Ureter (tissue), 1 donor: ENCODE measurements around the gene LCMT2. TPM values are rescaled to one million over a fixed set of nuclear protein-coding genes. Genes with fewer than 3 reads are reported as not detected.
"Not testable (repeated sequence)": the region's sequence is repeated elsewhere in the genome, so short reads cannot be mapped to it uniquely, and the experiment has no call there.

ENCODE experiments used
- DNase-seq: peaks from one replicate; pipeline ENCODE4 v3.0.0-alpha.2; 2020; ENCODE audit warnings: low spot score
- total RNA-seq: library from RNA; stranded (reverse); gene quantifications from one replicate; pipeline ENCODE4 v1.2.4, GENCODE V29; 2023
- donor health status: DM: yes; HTN: yes; CAD: no.

Gene LCMT2
- total RNA-seq, 1 donor from 2014 or later, result 12.8 TPM

DNA sequence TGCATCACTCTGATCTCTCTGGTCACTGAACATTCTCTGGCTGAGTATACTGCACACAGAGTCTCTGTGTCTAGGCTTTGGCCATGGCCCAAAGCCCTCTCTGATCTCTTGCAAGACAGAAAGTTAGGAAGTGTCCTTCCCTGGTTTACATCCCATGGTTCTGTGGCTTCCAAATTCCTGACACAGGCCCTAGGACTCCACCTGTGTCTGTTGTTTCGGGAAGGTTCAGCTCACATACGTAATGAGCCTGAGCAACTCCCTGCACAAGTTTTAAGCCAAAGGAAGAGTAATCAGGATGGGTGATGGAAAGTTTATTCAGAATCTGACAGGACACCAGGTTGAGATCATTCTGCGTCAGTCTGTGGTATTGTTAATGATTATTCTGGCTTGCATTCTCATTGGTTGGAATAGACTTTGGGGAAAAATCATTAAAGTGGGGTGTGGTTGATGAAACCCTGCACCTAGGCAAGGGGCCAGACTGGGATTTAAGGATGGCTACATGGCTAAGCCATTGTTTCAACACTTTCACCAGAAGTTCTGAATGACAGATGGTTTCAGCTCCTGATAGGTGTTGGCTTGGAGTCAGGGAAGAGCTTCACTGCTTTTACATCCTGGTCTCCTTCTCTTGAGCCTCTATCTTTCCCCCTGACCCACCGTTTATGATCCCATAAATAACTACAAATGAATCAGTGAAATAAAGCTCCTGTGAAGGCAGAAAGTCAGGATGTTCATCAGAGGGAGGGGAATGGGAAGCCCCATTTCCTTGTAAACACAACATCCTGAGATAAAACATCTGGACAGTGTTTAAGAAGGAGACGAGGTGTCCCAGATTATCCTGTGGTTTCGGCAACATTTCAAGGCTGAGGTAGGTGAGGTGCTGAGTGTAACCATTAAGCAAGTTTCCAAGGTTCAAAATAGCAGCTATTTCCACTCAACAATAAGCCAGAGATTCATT, 14.1 kb downstream of the LCMT2 start:
- no peak for DNase-seq

- no peak for DNase-seq
These were observed 16.2 kb downstream of the LCMT2 start for GRCh38 chr15:43314171-43314570.

GRCh38 chr15:43312378-43312777, 18.0 kb downstream of the LCMT2 start:
- no peak for DNase-seq

GRCh38 chr15:43302205-43302817, 28.1 kb downstream of the LCMT2 start, which contains the start of gene TGM7:
TGM7 (minus strand) TSS chr15:43302255.
- no peak for DNase-seq

- no peak for DNase-seq
These were observed 30.5 kb downstream of the LCMT2 start for GRCh38 chr15:43299884-43300283.

GRCh38 chr15:43299411-43299810, 31.0 kb downstream of the LCMT2 start:
- DNase-seq, result no peak

DNA sequence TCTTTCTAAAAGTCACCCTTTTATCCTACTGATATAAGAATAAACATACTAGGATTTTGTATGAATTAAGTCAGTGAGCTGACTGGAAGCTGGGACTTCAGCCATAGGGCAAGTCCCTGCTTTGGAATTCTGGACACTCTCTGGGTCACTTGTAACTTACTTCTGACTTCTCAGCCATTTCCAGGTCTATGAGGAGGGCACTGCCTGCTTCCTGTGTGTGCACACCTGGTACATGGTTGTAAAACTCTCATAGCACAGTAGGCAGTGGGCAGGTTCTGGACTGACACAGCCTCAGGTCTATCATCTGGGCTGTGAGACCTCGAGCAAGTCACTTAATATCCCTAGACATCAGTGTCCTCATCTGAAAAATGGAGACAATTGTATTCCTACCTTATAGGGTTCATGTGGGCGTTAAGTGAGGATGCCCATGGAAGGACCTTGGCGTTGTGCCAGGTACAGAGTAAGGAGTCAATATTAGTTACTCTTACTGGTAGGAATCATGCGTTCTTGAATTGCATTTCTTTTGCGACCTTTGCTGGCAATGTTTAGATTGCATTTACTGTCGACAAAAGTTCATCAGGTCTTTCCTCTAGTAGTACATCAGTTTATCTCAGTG, 36.2 kb downstream of the LCMT2 start:
- DNase-seq, result no peak

DNA sequence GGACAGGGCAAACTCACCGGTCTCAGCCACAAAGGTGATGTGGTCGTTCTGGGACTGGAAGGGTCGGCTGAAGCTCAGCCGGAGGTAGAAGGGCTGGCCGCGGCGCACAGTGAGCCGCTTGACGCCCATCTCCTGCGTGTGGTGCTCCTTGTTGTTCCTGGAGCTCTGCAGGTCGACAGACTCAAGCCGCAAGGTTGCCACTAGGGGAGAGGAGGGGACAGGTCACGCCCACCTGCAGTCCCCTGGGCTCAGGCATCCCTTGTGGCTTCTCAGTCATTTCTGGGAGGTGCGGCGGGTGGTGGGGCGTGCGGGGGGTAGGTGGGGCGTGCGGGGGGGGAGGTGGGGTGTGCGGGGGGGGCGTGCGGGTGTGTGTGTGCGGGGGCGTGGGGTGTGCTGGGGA, 36.9 kb downstream of the LCMT2 start:
- no peak for DNase-seq

- DNase-seq, result no peak
These were observed 37.8 kb downstream of the LCMT2 start for GRCh38 chr15:43292375-43293078.

DNA sequence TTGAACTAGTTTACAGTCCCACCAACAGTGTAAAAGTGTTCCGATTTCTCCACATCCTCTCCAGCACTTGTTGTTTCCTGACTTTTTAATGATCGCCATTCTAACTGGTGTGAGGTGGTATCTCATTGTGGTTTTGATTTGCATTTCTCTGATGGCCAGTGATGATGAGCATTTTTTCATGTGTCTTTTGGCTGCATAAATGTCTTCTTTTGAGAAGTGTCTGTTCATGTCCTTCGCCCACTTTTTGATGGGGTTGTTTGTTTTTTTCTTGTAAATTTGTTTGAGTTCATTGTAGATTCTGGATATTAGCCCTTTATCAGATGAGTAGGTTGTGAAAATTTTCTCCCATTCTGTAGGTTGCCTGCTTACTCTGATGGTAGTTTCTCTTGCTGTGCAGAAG, 40.7 kb downstream of the LCMT2 start:
- DNase-seq, result not testable (repeated sequence)

DNA sequence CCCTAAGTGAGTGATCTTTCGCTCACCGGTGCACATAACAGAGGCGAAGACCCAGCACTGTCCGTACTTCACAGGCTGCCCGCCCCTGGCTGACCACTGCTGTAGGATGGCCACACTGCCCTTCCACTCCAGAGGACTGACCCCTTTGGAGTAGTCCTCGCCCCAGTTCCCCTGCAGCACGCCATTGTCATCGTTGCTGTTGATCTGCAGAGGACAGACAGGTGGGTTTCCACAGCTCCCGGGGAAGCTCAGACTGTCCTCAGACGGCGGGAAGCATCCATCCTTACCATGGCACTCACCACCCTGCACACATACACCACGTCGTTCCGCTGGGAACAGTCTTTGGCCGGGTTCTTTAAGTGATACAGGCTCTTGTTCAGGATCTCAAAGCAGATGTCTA, 43.1 kb downstream of the LCMT2 start:
- DNase-seq, result no peak

GRCh38 chr15:43286074-43286473, 44.3 kb downstream of the LCMT2 start:
- no peak for DNase-seq

DNA sequence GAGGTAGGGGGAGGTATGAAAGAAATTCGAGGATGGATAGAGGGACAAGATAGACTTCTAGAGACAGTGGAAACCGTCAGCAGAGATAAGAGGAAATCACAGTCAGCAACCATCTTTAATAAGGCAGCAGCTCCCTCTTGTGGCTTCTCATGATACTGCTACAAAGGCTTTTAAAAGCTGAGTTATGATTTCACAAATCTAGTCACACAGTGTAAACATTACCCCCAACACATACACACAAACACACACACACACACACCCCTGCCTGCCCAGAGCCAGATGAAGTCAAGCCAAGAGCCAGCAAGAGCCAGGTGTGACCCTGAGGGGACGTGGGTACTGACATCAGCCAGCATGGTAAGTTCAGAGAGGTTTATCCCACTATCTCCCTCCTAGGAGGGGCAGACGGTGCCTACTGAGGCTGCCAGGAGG, 44.8 kb downstream of the LCMT2 start:
- DNase-seq, result peak; percentile 57

DNA sequence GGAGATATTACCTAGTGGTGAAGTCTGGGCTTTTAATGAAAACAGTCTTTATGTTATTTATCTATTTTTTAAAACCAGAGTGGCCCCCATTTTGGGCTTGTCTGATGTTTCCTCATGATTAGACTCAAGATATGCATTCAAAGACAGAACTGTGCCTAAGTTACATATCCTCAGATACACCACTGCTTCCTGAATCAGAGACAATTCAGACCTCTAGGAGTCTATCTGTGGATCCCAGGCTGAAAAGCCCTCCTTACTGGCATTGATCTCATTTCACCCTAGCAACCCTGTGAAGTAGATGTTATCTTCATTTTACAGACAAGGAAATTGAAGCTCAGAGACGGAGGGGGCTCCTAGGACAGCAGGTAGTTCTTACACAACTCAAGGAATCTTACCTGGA, 46.8 kb downstream of the LCMT2 start:
- DNase-seq, result no peak

GRCh38 chr15:43281926-43282602, 48.3 kb downstream of the LCMT2 start:
- DNase-seq, result no peak

DNA sequence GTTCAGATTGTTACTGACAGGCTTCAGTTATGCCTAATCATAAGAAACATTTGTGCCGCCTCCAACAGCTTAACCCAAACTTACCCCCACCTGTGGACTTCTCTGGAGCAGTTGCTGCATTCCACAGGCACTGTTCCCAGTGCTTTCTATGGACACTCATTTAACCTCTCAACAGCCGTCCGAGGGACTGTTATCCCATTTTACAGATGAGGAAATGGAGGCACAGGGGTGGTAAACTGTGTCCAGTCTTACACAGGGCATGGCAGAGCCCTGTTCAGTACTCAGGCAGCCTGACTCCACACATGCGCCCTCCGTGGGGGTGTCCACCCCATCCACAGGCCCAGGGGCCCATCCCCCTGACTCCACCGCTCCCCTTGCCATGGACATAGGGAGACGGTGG, 49.4 kb downstream of the LCMT2 start:
- no peak for DNase-seq

- no peak for DNase-seq
These were observed 50.9 kb downstream of the LCMT2 start for GRCh38 chr15:43279496-43279895.

DNA sequence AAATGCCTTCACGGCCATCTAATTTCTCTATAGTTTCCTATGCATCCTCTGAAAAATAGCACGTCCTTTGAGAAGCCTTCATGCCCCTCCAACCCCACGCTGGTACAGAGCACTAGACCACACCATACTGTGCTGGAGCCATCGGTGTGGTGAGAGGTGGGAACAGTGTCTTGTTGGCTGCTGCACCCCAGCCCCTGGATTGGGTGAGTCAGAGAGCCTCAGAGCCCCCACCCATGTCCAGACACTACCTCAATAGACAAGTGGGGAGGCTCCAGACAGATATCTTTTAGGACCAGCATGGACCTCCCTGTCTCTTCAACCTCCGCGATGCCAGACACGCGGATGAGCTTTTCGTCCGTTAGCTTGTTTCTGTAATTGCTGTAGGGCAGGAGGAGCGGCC, 51.5 kb downstream of the LCMT2 start:
- DNase-seq, result no peak

DNA sequence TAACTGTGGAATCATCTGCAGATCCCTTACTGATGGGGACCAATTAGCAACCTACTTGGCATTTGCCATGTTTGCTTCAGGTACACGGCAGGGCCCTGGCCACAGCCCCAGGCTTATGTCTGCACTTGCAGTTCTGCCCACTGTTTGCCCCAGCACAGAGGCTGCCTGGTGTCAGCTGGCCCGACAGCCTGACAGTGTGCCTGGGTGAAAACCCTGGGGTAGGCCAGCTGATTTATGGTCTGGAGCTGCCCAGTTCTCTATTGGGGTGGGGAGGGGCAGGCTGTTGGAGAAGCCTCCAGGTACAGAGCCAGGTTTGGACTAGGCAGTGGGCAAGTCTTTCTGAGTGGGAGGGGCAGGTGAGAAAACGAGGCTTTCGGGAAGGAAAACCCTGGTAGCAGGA, 52.5 kb downstream of the LCMT2 start:
- no peak for DNase-seq

DNA sequence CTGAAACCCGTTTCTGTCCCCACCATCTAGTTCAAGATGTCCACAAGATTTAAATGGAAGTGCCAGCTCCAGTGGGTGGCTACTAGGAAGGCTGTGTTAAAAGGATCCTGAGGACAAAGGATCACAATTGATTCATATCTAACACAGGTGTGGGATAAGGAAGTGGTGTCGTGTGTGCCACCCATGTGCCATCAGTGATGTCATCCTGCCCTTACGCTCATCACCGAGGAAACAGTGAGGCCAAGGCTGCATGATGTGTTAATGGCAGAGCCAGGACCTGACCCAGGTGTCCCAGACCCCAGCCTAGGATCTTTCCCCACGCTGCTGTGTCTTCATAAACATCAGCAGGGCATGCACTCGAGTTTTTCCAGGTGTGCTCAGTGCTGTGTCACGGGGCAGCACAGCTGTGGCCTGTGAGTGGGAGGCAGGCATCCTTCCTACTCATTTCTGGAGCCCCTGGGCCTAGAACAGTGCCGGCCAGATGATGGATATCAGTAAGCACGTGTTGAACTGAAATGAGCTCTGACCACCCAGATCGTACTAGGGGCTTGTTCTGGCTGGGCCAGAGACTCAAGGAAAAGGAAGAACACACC, 53.0 kb downstream of the LCMT2 start:
- DNase-seq, result no peak

GRCh38 chr15:43276563-43277200, 53.7 kb downstream of the LCMT2 start:
- DNase-seq, result no peak
